ENCODE measurements around the gene SERTM2. TPM values are rescaled to one million over a fixed set of nuclear protein-coding genes. Genes with fewer than 3 reads are reported as not detected.

SERTM2 gene
- total RNA-seq, 2 experiments from 2014 or later, result not detected

DNA sequence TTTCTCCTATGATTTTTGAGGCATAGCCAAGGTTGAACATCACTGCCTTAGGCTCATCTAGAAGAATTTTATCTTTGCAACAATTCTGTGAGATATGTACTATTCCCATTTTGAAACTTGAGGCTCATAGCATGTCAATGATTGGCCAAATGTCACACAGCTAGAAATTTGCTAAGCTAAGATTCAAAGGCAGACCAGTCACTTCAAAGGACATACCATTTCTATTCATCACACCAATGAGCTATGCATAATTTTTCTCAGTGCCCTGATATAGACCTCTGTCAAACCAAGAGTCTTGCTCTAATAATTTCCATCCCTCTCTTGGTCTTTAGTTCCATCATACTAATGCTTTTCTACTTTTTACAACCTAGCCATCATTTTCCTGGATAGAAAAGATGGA is 27.6 kb upstream of the SERTM2 start:
- no peak for DNase-seq (ENCODE audit: low spot score)
- H4K20me1 ChIP-seq (ENCODE audit: insufficient read depth, low read length), result no peaks in the 10 kb centered on the region
- no peaks in the 10 kb centered on the region for H3K79me2 ChIP-seq (ENCODE audit: insufficient read depth, low read depth, low read length)
- H2AFZ ChIP-seq (ENCODE audit: low read length), result no peak overlapping the region
- no peaks in the 10 kb centered on the region for H3K9me3 ChIP-seq (ENCODE audit: low read length)
- intact Hi-C loops (cut with micrococcal nuclease; ENCODE audit: unreplicated experiment), result no loop called here
- ChIA-PET CTCF (ENCODE audit: unreplicated experiment) (no interaction called here), POLR2A (no interaction called here)
- no peak overlapping the region for H3K4me2 ChIP-seq (ENCODE audit: low read length)
- H3K36me3 ChIP-seq (ENCODE audit: insufficient read depth, low read length), result no peaks in the 10 kb centered on the region
- no peaks in the 10 kb centered on the region for H3K4me1 ChIP-seq (ENCODE audit: insufficient read depth, low read length, poor library complexity, severe bottlenecking)
- H3K27ac ChIP-seq (ENCODE audit: low read depth, low read length, poor library complexity, severe bottlenecking), result no peak overlapping the region
- H3K9me2 ChIP-seq (ENCODE audit: insufficient read depth, low read length), result no peaks in the 10 kb centered on the region
- H3K4me3 ChIP-seq (ENCODE audit: low read depth, low read length, poor library complexity, severe bottlenecking), result no peak overlapping the region
- TF ChIP-seq, protein P1, sequence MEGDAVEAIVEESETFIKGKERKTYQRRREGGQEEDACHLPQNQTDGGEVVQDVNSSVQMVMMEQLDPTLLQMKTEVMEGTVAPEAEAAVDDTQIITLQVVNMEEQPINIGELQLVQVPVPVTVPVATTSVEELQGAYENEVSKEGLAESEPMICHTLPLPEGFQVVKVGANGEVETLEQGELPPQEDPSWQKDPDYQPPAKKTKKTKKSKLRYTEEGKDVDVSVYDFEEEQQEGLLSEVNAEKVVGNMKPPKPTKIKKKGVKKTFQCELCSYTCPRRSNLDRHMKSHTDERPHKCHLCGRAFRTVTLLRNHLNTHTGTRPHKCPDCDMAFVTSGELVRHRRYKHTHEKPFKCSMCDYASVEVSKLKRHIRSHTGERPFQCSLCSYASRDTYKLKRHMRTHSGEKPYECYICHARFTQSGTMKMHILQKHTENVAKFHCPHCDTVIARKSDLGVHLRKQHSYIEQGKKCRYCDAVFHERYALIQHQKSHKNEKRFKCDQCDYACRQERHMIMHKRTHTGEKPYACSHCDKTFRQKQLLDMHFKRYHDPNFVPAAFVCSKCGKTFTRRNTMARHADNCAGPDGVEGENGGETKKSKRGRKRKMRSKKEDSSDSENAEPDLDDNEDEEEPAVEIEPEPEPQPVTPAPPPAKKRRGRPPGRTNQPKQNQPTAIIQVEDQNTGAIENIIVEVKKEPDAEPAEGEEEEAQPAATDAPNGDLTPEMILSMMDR (conservative IDR thresholded peaks at IDR 0.05; ENCODE audit: low read length), result no peak
- TF ChIP-seq EZH2phosphoT487 (IDR thresholded peaks at IDR 0.05; ENCODE audit: borderline replicate concordance, low read depth, low read length), result no peak
- no TSS peak for BruUV-seq (replicated peaks)

DNA sequence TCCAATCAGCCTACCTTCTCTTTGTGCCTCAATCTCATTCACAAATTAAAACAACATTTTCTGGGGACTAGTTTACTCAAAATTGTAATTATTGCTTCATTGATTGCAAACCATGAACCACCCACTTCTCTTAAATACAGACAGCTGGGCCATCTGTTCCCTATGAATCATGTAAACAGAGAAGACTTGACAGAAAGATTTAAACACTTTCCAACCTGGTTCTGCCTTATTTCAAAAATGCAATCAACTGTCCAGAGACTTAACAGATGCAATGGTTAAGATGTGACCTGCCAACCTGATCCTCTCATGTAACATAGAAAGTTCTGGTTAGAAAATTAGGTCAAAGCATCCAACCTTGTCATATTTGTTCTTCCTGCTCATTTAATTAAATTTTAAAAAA is 20.8 kb upstream of the SERTM2 start:
- H4K20me1 ChIP-seq (ENCODE audit: insufficient read depth, low read length), result no peaks in the 10 kb centered on the region
- H3K79me2 ChIP-seq (ENCODE audit: insufficient read depth, low read depth, low read length), result no peaks in the 10 kb centered on the region
- H3K4me1 ChIP-seq (ENCODE audit: insufficient read depth, low read length, poor library complexity, severe bottlenecking), result no peaks in the 10 kb centered on the region
- no peak overlapping the region for H3K4me2 ChIP-seq (ENCODE audit: low read length)
- intact Hi-C loops (cut with micrococcal nuclease; ENCODE audit: unreplicated experiment), result no loop called here
- no peaks in the 10 kb centered on the region for H3K36me3 ChIP-seq (ENCODE audit: insufficient read depth, low read length)
- no TSS peak for BruUV-seq (replicated peaks)
- no peaks in the 10 kb centered on the region for H3K9me2 ChIP-seq (ENCODE audit: insufficient read depth, low read length)
- ChIA-PET POLR2A (no interaction called here), CTCF (ENCODE audit: unreplicated experiment) (no interaction called here)
- H3K4me3 ChIP-seq (ENCODE audit: low read depth, low read length, poor library complexity, severe bottlenecking), result no peak overlapping the region
- TF ChIP-seq, protein P1 (conservative IDR thresholded peaks at IDR 0.05; ENCODE audit: low read length), result no peak
- TF ChIP-seq EZH2phosphoT487 (IDR thresholded peaks at IDR 0.05; ENCODE audit: borderline replicate concordance, low read depth, low read length), result no peak
- H2AFZ ChIP-seq (ENCODE audit: low read length), result no peak overlapping the region
- no peak for DNase-seq (ENCODE audit: low spot score)
- no peaks in the 10 kb centered on the region for H3K9me3 ChIP-seq (ENCODE audit: low read length)
- H3K27ac ChIP-seq (ENCODE audit: low read depth, low read length, poor library complexity, severe bottlenecking), result no peak overlapping the region

DNA sequence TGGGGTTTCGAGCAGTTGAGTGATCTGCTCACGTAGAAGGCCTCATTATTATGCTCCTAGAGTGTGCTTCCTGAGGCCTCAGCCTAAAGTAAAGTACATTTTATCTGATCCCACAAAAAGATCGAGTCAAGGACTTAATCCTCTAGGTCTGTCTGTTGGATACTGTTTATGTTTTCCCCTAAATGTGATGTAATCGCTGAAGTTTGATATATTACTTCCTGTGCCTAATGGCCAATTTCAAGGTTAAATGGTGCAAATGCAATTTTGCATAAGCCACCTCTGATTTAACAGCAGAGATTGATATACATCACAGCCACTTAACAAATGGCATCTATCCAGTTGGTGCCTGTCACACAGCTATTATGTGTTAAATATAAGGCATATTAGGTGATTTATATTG is 19.4 kb upstream of the SERTM2 start:
- Histone ChIP-seq H3K9me3 (ENCODE audit: low read length) (no peaks in the 10 kb centered on the region), H2AFZ (ENCODE audit: low read length) (no peak overlapping the region), H3K4me2 (ENCODE audit: low read length) (no peak overlapping the region), H3K27ac (ENCODE audit: low read depth, low read length, poor library complexity, severe bottlenecking) (no peak overlapping the region), H3K79me2 (ENCODE audit: insufficient read depth, low read depth, low read length) (no peaks in the 10 kb centered on the region), H4K20me1 (ENCODE audit: insufficient read depth, low read length) (no peaks in the 10 kb centered on the region), H3K36me3 (ENCODE audit: insufficient read depth, low read length) (no peaks in the 10 kb centered on the region), H3K9me2 (ENCODE audit: insufficient read depth, low read length) (no peaks in the 10 kb centered on the region), H3K4me1 (ENCODE audit: insufficient read depth, low read length, poor library complexity, severe bottlenecking) (no peaks in the 10 kb centered on the region), H3K4me3 (ENCODE audit: low read depth, low read length, poor library complexity, severe bottlenecking) (no peak overlapping the region)
- intact Hi-C loops (cut with micrococcal nuclease; ENCODE audit: unreplicated experiment), result no loop called here
- DNase-seq (ENCODE audit: low spot score), result no peak
- TF ChIP-seq, protein P1 (conservative IDR thresholded peaks at IDR 0.05; ENCODE audit: low read length), result no peak
- no peak for TF ChIP-seq EZH2phosphoT487 (IDR thresholded peaks at IDR 0.05; ENCODE audit: borderline replicate concordance, low read depth, low read length)
- POLR2A ChIA-PET, result no interaction called here
- no TSS peak for BruUV-seq (replicated peaks)
- CTCF ChIA-PET (ENCODE audit: unreplicated experiment), result no interaction called here

Data from OCI-LY7 (cell line).